VCaP (cell line): ENCODE results near the gene TRIM47.
A peak's percentile ranks its signal among the peaks of the same experiment; 100 is the strongest.

Experiments used
- H3K27ac ChIP-seq: fragments of 450-650 bp; 2 replicates; pipeline ENCODE4 v1.5.1; 2017
- TF ChIP-seq, protein P1 (sequence below): fragments of 450-650 bp; conservative IDR thresholded peaks from 2 replicates; pipeline ENCODE4 v1.5.1; 2017; ENCODE audit warnings: mild to moderate bottlenecking, moderate library complexity

The TRIM47 gene

DNA sequence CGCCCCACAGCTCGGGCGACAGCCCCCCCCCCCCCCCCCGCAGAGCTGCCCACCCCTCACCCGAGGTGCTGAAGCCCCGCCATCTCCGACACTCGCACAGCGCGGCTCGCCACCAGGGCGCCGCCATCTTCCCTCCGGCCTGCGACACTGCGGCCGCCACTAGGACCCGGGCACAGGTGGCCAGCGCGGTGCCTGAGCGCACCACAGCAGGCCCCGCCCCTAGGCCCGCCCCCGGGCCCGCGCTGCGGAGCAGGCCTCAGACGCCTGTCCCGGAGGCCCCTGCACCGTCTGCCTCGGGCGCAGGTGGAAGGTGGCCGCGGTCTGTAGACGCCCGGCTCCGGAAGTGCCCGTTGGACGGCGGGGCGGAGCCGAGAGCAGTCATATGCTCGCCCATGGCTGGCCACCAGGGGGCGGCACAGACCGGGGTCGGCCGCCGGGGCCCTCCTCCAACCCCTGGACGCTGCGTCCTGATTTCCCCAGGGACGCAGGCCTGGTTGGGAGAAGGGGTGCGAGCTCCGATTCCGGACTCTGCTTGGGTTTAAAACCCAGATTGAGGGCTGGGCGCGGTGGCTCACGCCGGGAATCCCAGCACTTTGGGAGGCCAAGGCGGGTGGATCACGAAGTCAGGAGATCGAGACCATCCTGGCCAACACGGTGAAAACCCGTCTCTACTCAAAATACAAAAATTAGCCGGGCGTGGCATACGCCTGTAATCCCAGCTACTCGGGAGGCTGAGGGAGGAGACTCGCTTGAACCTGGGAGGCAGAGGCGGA lies 26.6 kb upstream of the TRIM47 start, which contains the start of gene MRPL38:
MRPL38 (minus strand) TSS at position 136 of the 773 bp plus-strand sequence; CDS start at position 127, 9 bp downstream.
- H3K27ac ChIP-seq = peak within 1 kb of the TSS; percentile 86
- TF ChIP-seq, protein P1, sequence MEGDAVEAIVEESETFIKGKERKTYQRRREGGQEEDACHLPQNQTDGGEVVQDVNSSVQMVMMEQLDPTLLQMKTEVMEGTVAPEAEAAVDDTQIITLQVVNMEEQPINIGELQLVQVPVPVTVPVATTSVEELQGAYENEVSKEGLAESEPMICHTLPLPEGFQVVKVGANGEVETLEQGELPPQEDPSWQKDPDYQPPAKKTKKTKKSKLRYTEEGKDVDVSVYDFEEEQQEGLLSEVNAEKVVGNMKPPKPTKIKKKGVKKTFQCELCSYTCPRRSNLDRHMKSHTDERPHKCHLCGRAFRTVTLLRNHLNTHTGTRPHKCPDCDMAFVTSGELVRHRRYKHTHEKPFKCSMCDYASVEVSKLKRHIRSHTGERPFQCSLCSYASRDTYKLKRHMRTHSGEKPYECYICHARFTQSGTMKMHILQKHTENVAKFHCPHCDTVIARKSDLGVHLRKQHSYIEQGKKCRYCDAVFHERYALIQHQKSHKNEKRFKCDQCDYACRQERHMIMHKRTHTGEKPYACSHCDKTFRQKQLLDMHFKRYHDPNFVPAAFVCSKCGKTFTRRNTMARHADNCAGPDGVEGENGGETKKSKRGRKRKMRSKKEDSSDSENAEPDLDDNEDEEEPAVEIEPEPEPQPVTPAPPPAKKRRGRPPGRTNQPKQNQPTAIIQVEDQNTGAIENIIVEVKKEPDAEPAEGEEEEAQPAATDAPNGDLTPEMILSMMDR = peak; percentile 98

DNA sequence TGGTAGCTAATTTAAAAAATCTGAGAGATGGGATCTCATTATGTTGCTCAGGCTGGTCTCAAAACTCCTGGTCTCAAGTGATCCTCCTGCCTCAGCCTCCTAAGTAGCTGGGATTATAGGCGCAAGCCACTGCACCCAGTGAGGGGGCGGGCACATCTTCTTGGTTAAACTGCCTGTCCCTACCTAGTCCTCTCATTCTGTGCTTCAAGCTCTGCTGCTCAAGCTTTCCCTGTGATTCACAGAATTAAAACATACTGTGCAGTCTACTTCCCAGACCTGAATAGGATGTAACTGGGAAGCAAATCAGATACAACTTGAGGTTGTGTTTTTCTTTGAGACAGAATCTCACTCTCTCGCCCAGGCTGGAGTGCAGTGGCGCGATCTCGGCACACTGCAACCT lies 24.0 kb upstream of the TRIM47 start:
- no peak overlapping the region for H3K27ac ChIP-seq
- TF ChIP-seq, protein P1 = no peak

DNA sequence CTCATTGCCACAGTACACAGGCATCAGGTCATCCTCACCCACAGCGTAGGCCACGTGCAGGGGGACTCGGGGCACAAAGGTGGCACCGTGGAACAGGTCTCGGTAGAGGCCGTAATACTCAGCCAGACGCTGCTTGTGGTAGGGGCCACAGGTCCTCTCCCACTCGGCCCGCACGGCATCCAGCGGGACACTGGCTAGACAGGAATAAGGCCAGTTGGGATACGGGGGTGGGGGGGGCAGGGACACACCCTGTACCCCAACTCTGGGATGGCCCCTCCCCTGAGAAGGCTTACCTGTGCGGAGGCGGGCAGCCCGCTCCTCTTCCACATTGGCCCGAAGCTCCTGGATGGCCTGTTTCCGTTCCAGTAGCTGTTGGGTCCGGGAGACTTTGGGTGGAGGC lies 23.3 kb upstream of the TRIM47 start:
- H3K27ac ChIP-seq = no peak overlapping the region
- TF ChIP-seq, protein P1 = no peak

DNA sequence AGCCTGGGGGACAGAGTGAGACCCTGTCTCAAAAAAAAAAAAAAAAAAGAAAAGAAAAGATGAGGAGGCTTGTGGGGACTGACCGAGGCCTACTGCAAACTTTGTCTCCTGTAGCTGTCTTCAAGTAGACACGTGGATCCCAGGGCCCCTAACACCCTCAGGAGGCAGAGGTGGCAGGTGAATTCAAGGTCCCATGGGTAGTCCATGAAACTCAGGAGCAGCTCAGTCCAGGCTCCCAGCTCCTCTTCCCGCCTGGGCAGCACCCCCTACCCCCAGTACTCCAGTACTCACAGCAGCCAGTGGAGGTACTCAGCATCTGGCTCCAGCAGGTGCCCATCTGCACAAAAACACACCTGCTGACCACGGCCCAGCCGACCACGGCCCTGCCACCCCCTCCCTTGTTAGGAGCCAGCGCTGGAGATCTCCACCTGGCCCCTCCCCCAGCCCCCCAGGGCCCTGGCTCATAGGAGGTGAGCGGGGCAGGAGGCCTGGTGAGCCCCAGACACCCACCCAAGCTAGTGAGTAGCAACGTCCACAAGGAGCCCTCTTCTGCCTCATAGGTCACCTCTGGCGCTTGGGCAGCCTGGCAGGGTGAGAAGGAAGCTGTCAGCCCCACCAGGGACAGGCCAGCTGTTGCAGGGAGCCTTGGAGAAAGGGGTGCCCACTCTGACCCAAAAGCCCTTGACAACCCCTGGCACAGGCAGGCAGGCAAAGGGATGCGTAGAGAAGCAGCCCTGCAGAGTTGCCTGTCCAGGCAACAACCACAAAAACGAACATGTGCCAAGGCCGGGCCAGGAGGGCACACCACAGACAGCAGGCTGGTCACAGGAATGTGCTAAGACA lies 22.5 kb upstream of the TRIM47 start:
- H3K27ac ChIP-seq = no peak overlapping the region
- TF ChIP-seq, protein P1 = no peak

- no peak overlapping the region for H3K27ac ChIP-seq
- TF ChIP-seq, protein P1 = no peak
These were observed 21.5 kb upstream of the TRIM47 start for GRCh38 chr17:75899767-75900468.

- H3K27ac ChIP-seq = no peak overlapping the region
- TF ChIP-seq, protein P1 = no peak
These were observed 21.0 kb upstream of the TRIM47 start for GRCh38 chr17:75899353-75899752.

DNA sequence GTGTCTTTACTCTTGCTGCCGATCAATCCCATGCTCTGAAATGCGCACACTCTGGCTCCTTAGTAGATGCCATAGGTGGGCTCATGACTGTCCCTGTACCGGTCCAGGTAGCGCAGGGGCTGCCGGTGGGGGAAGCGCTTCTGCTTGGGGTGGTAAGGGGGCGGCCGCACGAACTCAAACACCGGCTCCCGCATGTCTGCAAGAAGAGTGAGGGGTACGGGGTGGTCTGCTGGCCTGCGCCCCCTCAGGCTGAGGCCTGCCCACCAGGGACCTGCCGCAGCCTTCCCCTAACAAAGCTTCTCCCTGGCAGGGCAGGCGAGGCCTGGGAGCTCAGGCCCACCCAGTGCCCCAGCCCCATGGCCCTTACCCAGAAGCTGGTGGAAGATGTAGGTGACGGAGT lies 20.4 kb upstream of the TRIM47 start:
- H3K27ac ChIP-seq = no peak overlapping the region
- TF ChIP-seq, protein P1 = no peak
